Adrenal gland (tissue), 12 donors: ENCODE measurements around the gene SLC17A3. TPM values are rescaled to one million over a fixed set of nuclear protein-coding genes. Genes with fewer than 3 reads are reported as not detected.
A peak's percentile ranks its signal among the peaks of the same experiment; 100 is the strongest.

Experiments used
- DNase-seq, 7 donors: peaks; one replicate each; pipeline ENCODE4 v3.0.0-alpha.2; 2019 to 2020
- H3K27ac ChIP-seq, 5 donors: fragments of 200-600 bp; sonication (generic) in 4 of 5; 1 replicate in 3 of 5; 2 replicates in 2 of 5; pipeline versions ENCODE4 v1.5.1 to v1.8.0; 2016 to 2020; ENCODE audit warnings: mild to moderate bottlenecking in 1 of 5
- H3K27me3 ChIP-seq: fragments of 200-600 bp; 2 replicates; pipeline ENCODE4 v1.8.0; 2021
- H3K36me3 ChIP-seq, 2 donors: fragments of 200-600 bp; replicated peaks in 1 of 2; 1 replicate in 1 of 2; 2 replicates in 1 of 2; pipeline versions ENCODE4 v1.5.1 to v1.8.0; 2018 to 2022
- H3K4me1 ChIP-seq, 2 donors: fragments of 200-600 bp; replicated peaks in 1 of 2; 1 replicate in 1 of 2; 2 replicates in 1 of 2; pipeline versions ENCODE4 v1.5.1 to v1.8.0; 2018 to 2021
- H3K4me3 ChIP-seq, 4 donors: fragments of 200-600 bp; sonication (generic) in 3 of 4; one replicate each; pipeline ENCODE4 v1.5.1; 2016 to 2018
- H3K9me3 ChIP-seq, 3 donors: fragments of 200-600 bp; sonication (generic) in 1 of 3; replicated peaks in 1 of 3; 1 replicate in 2 of 3; 2 replicates in 1 of 3; pipeline versions ENCODE4 v1.5.1 to v1.8.0; 2016 to 2021
- POLR2A ChIP-seq, 2 donors: fragments of 450-650 bp; IDR thresholded peaks; one replicate each; pipeline ENCODE4 v1.6.1; 2017; ENCODE audit warnings: antibody characterized with exemption in 2 of 2, mild to moderate bottlenecking in 2 of 2, moderate library complexity in 1 of 2
- WGBS, 4 donors: extraction: QIAGEN DNeasy Blood & Tissue Kit in 2 of 4; methylation state at CpG; one replicate each; pipeline versions ENCODE4 v1.1.5 to v1.1.7; 2013 to 2017; 5-methylcytosine and 5-hydroxymethylcytosine counted together
- intact Hi-C, 2 donors: fragments of 100-400 bp; cut with DNase I; formaldehyde crosslinking; loops; one replicate each; pipeline versions ENCODE4 v1.14.1 to v1.15.0; 2022 to 2023
- polyA plus RNA-seq, 3 donors: library from polyadenylated mRNA; stranded (reverse); fragments of 200-250 nt in 2 of 3; fragments of 350-450 nt in 1 of 3; fragmentation: Illumina TruSeq in 1 of 3; extraction: RNeasy Lipid Tissue Mini Kit (QIAGEN cat#74804) in 1 of 3; gene quantifications; one replicate each; pipeline ENCODE4 v1.2.3, GENCODE V29; 2013 to 2014
- total RNA-seq, 9 donors: library from RNA; depleted of rRNA in 4 of 9; stranded (reverse); fragments of >200 nt in 4 of 9; fragments of 120-200 nt in 1 of 9; fragmentation: NEBNext Ultra II Directional in 1 of 9; extraction: Animal tissue kit (Norgen Biotek cat#: 25700) in 1 of 9; gene quantifications; one replicate each; pipeline versions ENCODE4 v1.1.0 to v1.2.4, GENCODE V29; 2013 to 2023
- TF ChIP-seq, protein P1 (sequence below), 6 experiments: fragments of 450-650 bp in 4 of 6; fragments of 200-600 bp in 2 of 6; sonication (generic) in 1 of 6; IDR thresholded peaks; 1 replicate in 5 of 6; 2 replicates in 1 of 6; pipeline versions ENCODE4 v1.5.1 to v1.8.0; 2016 to 2021; ENCODE audit warnings: antibody characterized with exemption in 6 of 6, mild to moderate bottlenecking in 2 of 6, moderate library complexity in 1 of 6
- donor health status: healthy with polysubstance abuse.
- donor health status: Bipolar disorder and iron deficiency.
- donor health status: DM: yes; HTN: yes; CAD: no.
- donor health status: DM: no; HTN: no; CAD: no.
- donor health status: DM: no; HTN: no; CAD: no.
- donor health status: DM: yes; HTN: yes; CAD: no.

Gene SLC17A3
- total and polyA plus RNA-seq, 12 donors = 0.20 to 2.1 (median 0.77) TPM; not detected in 1

DNA sequence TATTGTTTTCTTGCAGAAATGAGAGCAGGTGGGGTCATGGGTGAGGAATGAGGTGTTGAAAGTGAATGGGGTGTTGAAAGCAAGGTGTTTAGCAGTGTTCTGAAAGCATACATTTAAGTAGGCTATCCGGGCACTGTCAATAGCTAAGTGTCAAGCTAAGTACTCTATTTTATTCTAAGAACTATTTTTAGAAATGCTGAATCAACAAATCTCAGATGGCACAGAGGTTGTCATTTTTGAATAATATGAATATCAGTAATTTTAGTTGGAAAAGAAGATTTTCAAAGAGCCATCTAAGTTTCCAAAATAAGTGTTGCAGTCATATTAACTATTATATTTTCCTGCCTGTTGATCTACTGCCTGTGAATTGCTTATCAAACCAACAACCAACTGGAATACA, 21.7 kb upstream of the SLC17A3 start:
- TF ChIP-seq, protein P1, sequence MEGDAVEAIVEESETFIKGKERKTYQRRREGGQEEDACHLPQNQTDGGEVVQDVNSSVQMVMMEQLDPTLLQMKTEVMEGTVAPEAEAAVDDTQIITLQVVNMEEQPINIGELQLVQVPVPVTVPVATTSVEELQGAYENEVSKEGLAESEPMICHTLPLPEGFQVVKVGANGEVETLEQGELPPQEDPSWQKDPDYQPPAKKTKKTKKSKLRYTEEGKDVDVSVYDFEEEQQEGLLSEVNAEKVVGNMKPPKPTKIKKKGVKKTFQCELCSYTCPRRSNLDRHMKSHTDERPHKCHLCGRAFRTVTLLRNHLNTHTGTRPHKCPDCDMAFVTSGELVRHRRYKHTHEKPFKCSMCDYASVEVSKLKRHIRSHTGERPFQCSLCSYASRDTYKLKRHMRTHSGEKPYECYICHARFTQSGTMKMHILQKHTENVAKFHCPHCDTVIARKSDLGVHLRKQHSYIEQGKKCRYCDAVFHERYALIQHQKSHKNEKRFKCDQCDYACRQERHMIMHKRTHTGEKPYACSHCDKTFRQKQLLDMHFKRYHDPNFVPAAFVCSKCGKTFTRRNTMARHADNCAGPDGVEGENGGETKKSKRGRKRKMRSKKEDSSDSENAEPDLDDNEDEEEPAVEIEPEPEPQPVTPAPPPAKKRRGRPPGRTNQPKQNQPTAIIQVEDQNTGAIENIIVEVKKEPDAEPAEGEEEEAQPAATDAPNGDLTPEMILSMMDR (IDR thresholded peaks at IDR 0.05) = no peak
- TF ChIP-seq POLR2A (IDR thresholded peaks at IDR 0.05) = no peak
- Histone ChIP-seq H3K4me3 (no peak overlapping the region), H3K4me1 (no peaks in the 10 kb centered on the region), H3K36me3 (no peaks in the 10 kb centered on the region), H3K27me3 (no peaks in the 10 kb centered on the region), H3K27ac (no peak overlapping the region), H3K9me3 (no peaks in the 10 kb centered on the region)
- intact Hi-C loops = no loop called here
- no peak for DNase-seq
- WGBS, 4 donors = 68 to 86% (median 78%) methylated on average over 1 of the region's 1 CpG

DNA sequence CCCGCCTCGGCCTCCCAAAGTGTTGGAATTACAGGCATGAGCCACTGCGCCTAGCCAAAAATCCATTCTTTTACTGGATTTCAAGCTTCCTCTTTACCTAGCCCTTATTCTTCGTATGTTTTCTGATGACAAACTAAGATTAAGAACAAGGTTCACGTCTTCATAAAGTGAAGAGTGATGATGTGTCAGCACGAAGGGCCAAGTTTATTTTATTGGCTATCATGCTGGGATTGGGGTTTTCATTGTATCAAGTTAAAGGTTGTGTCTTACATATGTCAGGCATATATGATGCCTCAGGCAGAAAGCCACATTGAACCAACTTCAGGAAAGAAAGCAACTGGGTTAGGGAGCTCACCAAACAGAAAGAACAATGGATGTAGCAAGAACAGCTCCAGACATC, 19.7 kb upstream of the SLC17A3 start:
- no peak for DNase-seq
- H3K4me1 ChIP-seq = no peaks in the 10 kb centered on the region
- TF ChIP-seq, protein P1 (IDR thresholded peaks at IDR 0.05) = no peak
- no peak for TF ChIP-seq POLR2A (IDR thresholded peaks at IDR 0.05)
- no peaks in the 10 kb centered on the region for H3K27me3 ChIP-seq
- intact Hi-C loops = loop anchor here in 1 of 2 donors (5.0 kb wide), 1 partner anchor 106 kb away; no protein-coding TSS in a partner anchor
- WGBS, 4 donors = 87 to 93% (median 90%) methylated on average over 6 of the region's 6 CpGs
- no peak overlapping the region for H3K27ac ChIP-seq
- no peaks in the 10 kb centered on the region for H3K9me3 ChIP-seq
- H3K36me3 ChIP-seq = no peaks in the 10 kb centered on the region
- no peak overlapping the region for H3K4me3 ChIP-seq

DNA sequence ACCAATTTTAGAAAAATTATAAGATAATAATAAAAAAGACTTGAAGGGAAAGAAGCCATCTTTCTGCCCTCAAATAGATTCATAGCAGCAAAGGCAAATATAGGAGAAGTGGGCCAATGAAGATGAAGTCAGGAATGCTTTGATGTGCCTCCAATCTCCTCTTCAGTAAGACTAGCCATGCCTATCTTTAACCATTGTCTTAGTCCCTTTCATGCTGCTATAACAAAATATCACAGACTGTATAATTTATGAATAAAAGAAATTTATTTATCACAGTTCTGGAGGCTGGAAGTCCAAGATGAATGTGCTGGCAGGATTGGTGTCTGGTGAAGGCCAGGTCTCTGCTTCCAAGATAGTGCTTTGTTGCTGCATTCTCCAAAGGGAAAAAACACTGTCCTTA, 18.8 kb upstream of the SLC17A3 start:
- H3K4me1 ChIP-seq = no peaks in the 10 kb centered on the region
- no peaks in the 10 kb centered on the region for H3K9me3 ChIP-seq
- no peak overlapping the region for H3K27ac ChIP-seq
- TF ChIP-seq, protein P1 (IDR thresholded peaks at IDR 0.05) = no peak
- TF ChIP-seq POLR2A (IDR thresholded peaks at IDR 0.05) = no peak
- intact Hi-C loops = loop anchor here in 1 of 2 donors (5.0 kb wide), 1 partner anchor 106 kb away; no protein-coding TSS in a partner anchor
- H3K36me3 ChIP-seq = no peaks in the 10 kb centered on the region
- H3K27me3 ChIP-seq = no peaks in the 10 kb centered on the region
- no peak overlapping the region for H3K4me3 ChIP-seq
- DNase-seq = no peak

GRCh38 chr6:25889877-25890853, 16.1 kb upstream of the SLC17A3 start:
- TF ChIP-seq POLR2A (IDR thresholded peaks at IDR 0.05) = no peak
- TF ChIP-seq, protein P1 (IDR thresholded peaks at IDR 0.05) = peak; percentile 30 to 72 (median 64)
- DNase-seq = peak; percentile 19 to 61 (median 40)
- H3K4me3 ChIP-seq = no peak overlapping the region
- WGBS, 4 donors = 53 to 67% (median 56%) methylated on average over 5 of the region's 5 CpGs
- H3K9me3 ChIP-seq = no peaks in the 10 kb centered on the region
- H3K36me3 ChIP-seq = no peaks in the 10 kb centered on the region
- no peaks in the 10 kb centered on the region for H3K4me1 ChIP-seq
- H3K27me3 ChIP-seq = no peaks in the 10 kb centered on the region
- intact Hi-C loops = loop anchor here in 1 of 2 donors (5.0 to 10.0 kb wide), 2 partner anchors 103 to 165 kb away; a partner anchor contains a TSS
- H3K27ac ChIP-seq = no peak overlapping the region
